A204.1 (cell line): ENCODE measurements around the gene TXLNG.
A peak's percentile ranks its signal among the peaks of the same experiment; 100 is the strongest.

Source experiments
- FAIRE-seq: peaks from 2 replicates; lab custom pipeline; 2012; peaks lifted over from hg19 to GRCh38; lab: Jason Lieb, UNC

TXLNG gene

GRCh38 chrX:16874458-16875095 is 88.3 kb downstream of the TXLNG start:
- peak; percentile 6 for FAIRE-seq

GRCh38 chrX:16876696-16877095 is 90.4 kb downstream of the TXLNG start:
- no peak for FAIRE-seq

- no peak for FAIRE-seq
Measured at GRCh38 chrX:16882169-16882568, 95.9 kb downstream of the TXLNG start.

- peak; percentile 89 for FAIRE-seq
Measured at GRCh38 chrX:16882702-16883486, 96.6 kb downstream of the TXLNG start.

GRCh38 chrX:16883487-16883804 is 97.2 kb downstream of the TXLNG start:
- no peak for FAIRE-seq

GRCh38 chrX:16885628-16886027 is 99.4 kb downstream of the TXLNG start:
- no peak for FAIRE-seq

- FAIRE-seq, result peak; percentile 66
Measured at GRCh38 chrX:16892504-16893362, 106.5 kb downstream of the TXLNG start.
